PC-9 (cell line): ENCODE data around the gene IKZF4. TPM values are rescaled to one million over a fixed set of nuclear protein-coding genes. Genes with fewer than 3 reads are reported as not detected.
"Not testable (repeated sequence)": the region's sequence is repeated elsewhere in the genome, so short reads cannot be mapped to it uniquely, and the experiment has no call there.

Experiments used
- BruUV-seq: library from RNA; stranded (reverse); fragments of 400-500 nt; replicated peaks from 2 replicates; lab custom pipeline; 2021; lab: Mats Ljungman, UMichigan
- CTCF ChIA-PET: fragments of 300-600 bp; sonication (Branson Sonifier 250); formaldehyde crosslinking; loops from one replicate; lab custom pipeline; 2022; ENCODE audit warnings: antibody characterized with exemption; lab: Charles Lee
- POLR2A ChIA-PET: fragments of 300-600 bp; sonication (Branson Sonifier 250); formaldehyde crosslinking; loops from one replicate; lab custom pipeline; 2022; ENCODE audit warnings: antibody characterized with exemption; ENCODE audit not compliant: unreplicated experiment; lab: Charles Lee
- DNase-seq, 2 experiments: peaks; one replicate each; pipeline versions ENCODE4 v3.0.0 to v3.0.0-alpha.2; 2015 to 2022; ENCODE audit warnings: mixed read lengths in 1 of 2
- H2AFZ ChIP-seq: fragments of 200-600 bp; sonication (generic); 2 replicates; pipeline ENCODE4 v1.8.1; 2017; ENCODE audit warnings: antibody characterized with exemption
- H3F3A ChIP-seq: fragments of 200-600 bp; sonication (generic); 2 replicates; pipeline ENCODE4 v1.8.1; 2017; ENCODE audit warnings: antibody characterized with exemption, mild to moderate bottlenecking, low read depth; ENCODE audit not compliant: insufficient read depth
- H3K27ac ChIP-seq: fragments of 200-600 bp; sonication (generic); 2 replicates; pipeline ENCODE4 v1.6.1; 2016; ENCODE audit warnings: mixed run types
- H3K27me3 ChIP-seq: fragments of 200-600 bp; sonication (generic); 2 replicates; pipeline ENCODE4 v1.6.1; 2016; ENCODE audit warnings: low read depth, mixed run types; ENCODE audit not compliant: insufficient read depth
- H3K36me3 ChIP-seq: fragments of 200-600 bp; sonication (generic); 2 replicates; pipeline ENCODE4 v1.6.1; 2016; ENCODE audit warnings: low read depth, mixed run types
- H3K4me1 ChIP-seq: fragments of 200-600 bp; sonication (generic); replicated peaks from 2 replicates; pipeline ENCODE4 v1.6.1; 2016; ENCODE audit warnings: mixed run types; ENCODE audit not compliant: insufficient read depth
- H3K4me2 ChIP-seq: fragments of 200-600 bp; sonication (generic); 2 replicates; pipeline ENCODE4 v1.6.1; 2017; ENCODE audit warnings: mixed run types
- H3K4me3 ChIP-seq: fragments of 200-600 bp; sonication (generic); 2 replicates; pipeline ENCODE4 v1.6.1; 2016; ENCODE audit warnings: mixed run types
- H3K79me2 ChIP-seq: fragments of 200-600 bp; sonication (generic); 2 replicates; pipeline ENCODE4 v1.6.1; 2017; ENCODE audit warnings: low read depth, mixed run types
- H3K9me2 ChIP-seq: fragments of 200-600 bp; sonication (generic); 2 replicates; pipeline ENCODE4 v1.8.1; 2017; ENCODE audit warnings: mild to moderate bottlenecking; ENCODE audit not compliant: insufficient read depth
- H3K9me3 ChIP-seq: fragments of 200-600 bp; sonication (generic); 2 replicates; pipeline ENCODE4 v1.8.1; 2016; ENCODE audit warnings: low read depth; ENCODE audit not compliant: insufficient read depth
- H4K20me1 ChIP-seq: fragments of 200-600 bp; sonication (generic); 2 replicates; pipeline ENCODE4 v1.8.1; 2017; ENCODE audit not compliant: insufficient read depth
- EZH2 ChIP-seq: fragments of 200-600 bp; sonication (generic); IDR thresholded peaks from 2 replicates; pipeline ENCODE4 v1.8.0; 2017; ENCODE audit warnings: antibody characterized with exemption, low read depth
- intact Hi-C: fragments of 100-400 bp; cut with micrococcal nuclease; formaldehyde crosslinking; loops from one replicate; pipeline ENCODE4 v1.10.0; 2022; ENCODE audit not compliant: unreplicated experiment
- total RNA-seq: library from RNA; stranded (reverse); gene quantifications from 2 replicates; pipeline ENCODE4 v1.2.3, GENCODE V29; 2021
- TF ChIP-seq, protein P1 (sequence below): fragments of 200-600 bp; sonication (generic); conservative IDR thresholded peaks from 2 replicates; pipeline ENCODE4 v1.6.1; 2017; ENCODE audit warnings: mixed run types, antibody characterized with exemption, mild to moderate bottlenecking, moderate library complexity

The IKZF4 gene
- total RNA-seq, 1 experiment from 2014 or later = 7.4 TPM

DNA sequence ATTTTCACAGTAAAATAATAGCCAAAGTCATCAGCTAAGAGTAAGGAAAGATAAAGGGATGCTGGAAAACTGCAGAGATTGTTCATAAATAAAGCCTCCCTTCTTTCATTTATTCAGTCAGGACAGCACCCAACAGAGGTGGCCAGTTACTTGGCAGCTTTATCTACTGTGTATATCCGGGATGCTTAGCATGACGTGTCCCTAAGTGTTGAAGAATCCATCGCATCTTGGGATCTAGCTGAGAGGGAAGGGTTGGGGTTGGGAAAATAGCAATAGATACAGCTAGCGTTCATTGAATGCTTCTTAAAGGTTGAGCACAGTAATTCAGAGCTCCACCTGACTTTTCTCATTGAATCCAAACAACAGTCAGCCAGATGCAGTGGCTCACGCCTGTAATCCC is 53.6 kb downstream of the IKZF4 start:
- Histone ChIP-seq H3K79me2 (no peaks in the 10 kb centered on the region), H3K4me2 (no peak overlapping the region), H3K4me3 (no peak overlapping the region), H2AFZ (no peak overlapping the region), H3F3A (peaks cover 17% of the 10 kb centered on the region), H3K4me1 (peaks cover 13% of the 10 kb centered on the region), H3K9me2 (no peaks in the 10 kb centered on the region), H3K27me3 (no peaks in the 10 kb centered on the region), H3K27ac (no peak overlapping the region), H3K9me3 (no peaks in the 10 kb centered on the region), H4K20me1 (no peaks in the 10 kb centered on the region), H3K36me3 (no peaks in the 10 kb centered on the region)
- TF ChIP-seq, protein P1, sequence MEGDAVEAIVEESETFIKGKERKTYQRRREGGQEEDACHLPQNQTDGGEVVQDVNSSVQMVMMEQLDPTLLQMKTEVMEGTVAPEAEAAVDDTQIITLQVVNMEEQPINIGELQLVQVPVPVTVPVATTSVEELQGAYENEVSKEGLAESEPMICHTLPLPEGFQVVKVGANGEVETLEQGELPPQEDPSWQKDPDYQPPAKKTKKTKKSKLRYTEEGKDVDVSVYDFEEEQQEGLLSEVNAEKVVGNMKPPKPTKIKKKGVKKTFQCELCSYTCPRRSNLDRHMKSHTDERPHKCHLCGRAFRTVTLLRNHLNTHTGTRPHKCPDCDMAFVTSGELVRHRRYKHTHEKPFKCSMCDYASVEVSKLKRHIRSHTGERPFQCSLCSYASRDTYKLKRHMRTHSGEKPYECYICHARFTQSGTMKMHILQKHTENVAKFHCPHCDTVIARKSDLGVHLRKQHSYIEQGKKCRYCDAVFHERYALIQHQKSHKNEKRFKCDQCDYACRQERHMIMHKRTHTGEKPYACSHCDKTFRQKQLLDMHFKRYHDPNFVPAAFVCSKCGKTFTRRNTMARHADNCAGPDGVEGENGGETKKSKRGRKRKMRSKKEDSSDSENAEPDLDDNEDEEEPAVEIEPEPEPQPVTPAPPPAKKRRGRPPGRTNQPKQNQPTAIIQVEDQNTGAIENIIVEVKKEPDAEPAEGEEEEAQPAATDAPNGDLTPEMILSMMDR = no peak
- TF ChIP-seq EZH2 = no peak
- intact Hi-C loops = no loop called here
- BruUV-seq = no TSS peak
- ChIA-PET CTCF (interaction anchor here (0.6 kb wide), 1 partner anchor 60 kb away, joined by 3 read pairs; no protein-coding TSS in a partner anchor), POLR2A (no interaction called here)
- no peak for DNase-seq

DNA sequence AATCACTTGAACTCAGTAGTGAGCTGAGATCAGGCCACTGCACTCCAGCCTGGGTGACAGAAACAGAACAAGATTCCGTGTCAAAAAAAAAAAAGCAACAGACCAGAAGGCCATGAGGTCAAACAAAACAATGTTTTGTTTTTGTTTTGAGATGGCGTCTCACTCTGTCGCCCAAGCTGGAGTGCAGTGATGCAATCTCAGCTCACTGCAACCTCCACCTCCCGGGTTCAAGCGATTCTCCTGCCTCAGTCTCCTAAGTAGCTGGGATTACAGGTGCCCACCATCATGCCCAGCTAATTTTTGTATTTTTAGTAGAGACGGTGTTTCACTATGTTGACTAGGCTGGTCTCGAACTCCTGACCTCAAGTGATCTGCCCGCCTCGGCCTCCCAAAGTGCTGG is 57.1 kb downstream of the IKZF4 start:
- Histone ChIP-seq H3F3A (peaks cover 21% of the 10 kb centered on the region), H3K79me2 (peaks cover 27% of the 10 kb centered on the region), H3K4me2 (peak overlapping the region; percentile 93; the same call in 1 of the 2 replicates), H3K4me1 (peaks cover 26% of the 10 kb centered on the region)
- H3K9me3 ChIP-seq, H3K4me3 ChIP-seq, H3K36me3 ChIP-seq, DNase-seq, BruUV-seq, CTCF ChIA-PET, H3K27me3 ChIP-seq, H3K27ac ChIP-seq, H2AFZ ChIP-seq, H4K20me1 ChIP-seq, POLR2A ChIA-PET, H3K9me2 ChIP-seq: not testable (repeated sequence)
- intact Hi-C loops = loop anchor here (2.0 kb wide), 1 partner anchor 31 kb away; no protein-coding TSS in a partner anchor

DNA sequence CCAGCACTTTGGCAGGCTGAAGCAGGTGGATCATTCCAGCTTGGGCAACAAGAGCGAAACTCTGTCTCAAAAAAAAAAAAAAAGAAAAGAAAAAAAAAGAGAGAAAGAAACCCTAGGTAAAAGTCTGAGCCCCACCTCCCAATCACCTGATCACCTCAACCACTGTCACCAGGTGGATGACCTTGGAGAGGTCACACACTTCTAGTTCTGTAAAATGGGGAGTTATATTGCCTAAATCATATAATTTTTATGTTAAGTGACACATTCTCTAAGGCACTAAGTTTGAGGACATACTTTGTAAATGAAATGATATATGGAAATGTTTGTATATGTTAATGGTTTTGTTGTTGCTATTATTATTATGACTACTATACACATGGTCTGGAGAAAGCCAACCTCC is 57.6 kb downstream of the IKZF4 start:
- Histone ChIP-seq H3F3A (peaks cover 21% of the 10 kb centered on the region), H3K9me2 (no peaks in the 10 kb centered on the region), H3K79me2 (peaks cover 32% of the 10 kb centered on the region), H3K27me3 (no peaks in the 10 kb centered on the region), H3K27ac (peak overlapping the region; percentile 86), H3K4me2 (peak overlapping the region; percentile 93), H3K9me3 (no peaks in the 10 kb centered on the region), H3K4me3 (peak overlapping the region; percentile 69), H2AFZ (peak overlapping the region; percentile 93), H3K36me3 (no peaks in the 10 kb centered on the region), H3K4me1 (peaks cover 26% of the 10 kb centered on the region), H4K20me1 (peaks cover 6% of the 10 kb centered on the region; the same call in 1 of the 2 replicates)
- intact Hi-C loops = loop anchor here (2.0 kb wide), 1 partner anchor 32 kb away; no protein-coding TSS in a partner anchor
- no TSS peak for BruUV-seq
- no peak for DNase-seq
- ChIA-PET CTCF (no interaction called here), POLR2A (interaction anchor here (0.9 kb wide), 1 partner anchor 394 kb away, joined by 7 read pairs; no protein-coding TSS in a partner anchor)
- TF ChIP-seq, protein P1 = no peak
- TF ChIP-seq EZH2 = no peak
